HFF-Myc (cell line): Measurements from ENCODE around the gene PVALB.

Experiments
- DNase-seq: peaks from one replicate; pipeline ENCODE4 v3.0.0-alpha.2; 2011; ENCODE audit warnings: low read depth; ENCODE audit errors: extremely low read depth
- H3K4me3 ChIP-seq: replicated peaks from 2 replicates; pipeline ENCODE4 v1.5.1; 2011; ENCODE audit warnings: low read depth, mild to moderate bottlenecking, control low read depth, low read length
- TF ChIP-seq, protein P1 (sequence below): IDR thresholded peaks from 2 replicates; pipeline ENCODE4 v1.5.1; 2012; ENCODE audit warnings: mild to moderate bottlenecking, low read depth, low read length, control low read depth; ENCODE audit errors: missing control alignments

The PVALB gene

GRCh38 chr22:36816636-36817524 is at the start of gene PVALB:
PVALB (minus strand) TSS chr22:36817035; CDS start chr22:36817005, 30 bp downstream.
- no peak within 1 kb of the TSS for H3K4me3 ChIP-seq
- DNase-seq: no peak
- TF ChIP-seq, protein P1, sequence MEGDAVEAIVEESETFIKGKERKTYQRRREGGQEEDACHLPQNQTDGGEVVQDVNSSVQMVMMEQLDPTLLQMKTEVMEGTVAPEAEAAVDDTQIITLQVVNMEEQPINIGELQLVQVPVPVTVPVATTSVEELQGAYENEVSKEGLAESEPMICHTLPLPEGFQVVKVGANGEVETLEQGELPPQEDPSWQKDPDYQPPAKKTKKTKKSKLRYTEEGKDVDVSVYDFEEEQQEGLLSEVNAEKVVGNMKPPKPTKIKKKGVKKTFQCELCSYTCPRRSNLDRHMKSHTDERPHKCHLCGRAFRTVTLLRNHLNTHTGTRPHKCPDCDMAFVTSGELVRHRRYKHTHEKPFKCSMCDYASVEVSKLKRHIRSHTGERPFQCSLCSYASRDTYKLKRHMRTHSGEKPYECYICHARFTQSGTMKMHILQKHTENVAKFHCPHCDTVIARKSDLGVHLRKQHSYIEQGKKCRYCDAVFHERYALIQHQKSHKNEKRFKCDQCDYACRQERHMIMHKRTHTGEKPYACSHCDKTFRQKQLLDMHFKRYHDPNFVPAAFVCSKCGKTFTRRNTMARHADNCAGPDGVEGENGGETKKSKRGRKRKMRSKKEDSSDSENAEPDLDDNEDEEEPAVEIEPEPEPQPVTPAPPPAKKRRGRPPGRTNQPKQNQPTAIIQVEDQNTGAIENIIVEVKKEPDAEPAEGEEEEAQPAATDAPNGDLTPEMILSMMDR: no peak

- H3K4me3 ChIP-seq: no peak overlapping the region
- DNase-seq: no peak
- TF ChIP-seq, protein P1: no peak
Measured at GRCh38 chr22:36865346-36865745, 48.5 kb upstream of the PVALB start.

GRCh38 chr22:36864454-36865215 is 47.8 kb upstream of the PVALB start:
- DNase-seq: no peak

GRCh38 chr22:36863979-36864378 is 47.1 kb upstream of the PVALB start:
- H3K4me3 ChIP-seq: no peak overlapping the region
- TF ChIP-seq, protein P1: no peak
- no peak for DNase-seq

More at GRCh38 chr22:36864454-36865215, 47.8 kb upstream of the PVALB start:
- H3K4me3 ChIP-seq: no peak overlapping the region
- TF ChIP-seq, protein P1: no peak

- TF ChIP-seq, protein P1: no peak
- DNase-seq: no peak
- H3K4me3 ChIP-seq: no peak overlapping the region
Measured at GRCh38 chr22:36863281-36863680, 46.4 kb upstream of the PVALB start.

DNA sequence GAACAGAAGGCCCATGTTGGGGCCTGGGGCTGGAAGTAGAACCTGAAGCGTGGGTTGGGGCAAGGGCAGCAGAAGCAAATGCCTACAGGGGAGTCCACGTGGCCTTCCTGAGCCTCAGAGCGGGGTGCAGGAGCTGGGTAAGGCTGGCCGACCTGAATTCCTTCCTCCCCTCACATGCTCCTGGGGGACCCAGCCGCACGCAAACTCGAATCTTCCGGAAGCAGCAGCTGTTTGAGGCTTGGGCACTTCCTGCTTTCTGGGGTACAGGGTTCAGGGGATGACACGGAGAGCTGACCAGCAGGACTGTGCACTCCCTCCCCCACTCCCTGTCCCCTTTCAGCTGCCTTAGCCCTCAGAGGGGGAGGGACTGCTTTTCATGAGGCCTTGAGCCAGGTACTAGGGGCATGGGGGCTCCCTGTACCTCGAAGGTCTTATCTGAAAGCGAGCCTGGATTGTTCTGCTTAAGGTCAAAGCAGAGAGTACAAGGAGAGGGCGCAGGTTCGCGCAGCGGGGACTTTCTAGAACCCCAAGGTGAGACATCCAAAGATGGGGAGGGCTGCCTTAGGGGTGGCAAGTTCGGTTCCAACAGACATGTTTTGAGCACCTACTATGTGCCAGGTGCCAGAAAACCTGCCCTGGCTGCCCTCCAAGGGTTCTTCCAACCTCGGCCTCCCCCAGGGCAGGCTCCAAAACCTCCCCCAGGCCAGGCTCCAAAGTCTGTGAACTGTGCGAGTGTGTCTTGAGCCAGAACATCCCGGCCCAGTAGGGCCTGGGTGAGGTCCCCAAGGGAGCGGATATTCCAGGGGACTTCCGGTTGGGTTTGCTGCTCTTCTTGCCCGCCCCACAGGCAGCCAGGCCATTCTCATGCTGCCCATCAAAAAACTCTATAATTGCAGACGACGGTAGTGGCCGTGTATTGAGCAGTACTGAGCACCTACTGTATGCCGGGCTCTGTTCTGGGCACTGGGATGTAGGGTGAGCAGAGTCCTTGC is 45.7 kb upstream of the PVALB start:
- DNase-seq: no peak

More for the DNA sequence above, 45.7 kb upstream of the PVALB start:
- no peak overlapping the region for H3K4me3 ChIP-seq
- TF ChIP-seq, protein P1: no peak
